ENCODE data around the gene UMPS. TPM values are rescaled to one million over a fixed set of nuclear protein-coding genes. Genes with fewer than 3 reads are reported as not detected.

UMPS gene
- total RNA-seq, 1 donor from 2014 or later, result 23.5 TPM

DNA sequence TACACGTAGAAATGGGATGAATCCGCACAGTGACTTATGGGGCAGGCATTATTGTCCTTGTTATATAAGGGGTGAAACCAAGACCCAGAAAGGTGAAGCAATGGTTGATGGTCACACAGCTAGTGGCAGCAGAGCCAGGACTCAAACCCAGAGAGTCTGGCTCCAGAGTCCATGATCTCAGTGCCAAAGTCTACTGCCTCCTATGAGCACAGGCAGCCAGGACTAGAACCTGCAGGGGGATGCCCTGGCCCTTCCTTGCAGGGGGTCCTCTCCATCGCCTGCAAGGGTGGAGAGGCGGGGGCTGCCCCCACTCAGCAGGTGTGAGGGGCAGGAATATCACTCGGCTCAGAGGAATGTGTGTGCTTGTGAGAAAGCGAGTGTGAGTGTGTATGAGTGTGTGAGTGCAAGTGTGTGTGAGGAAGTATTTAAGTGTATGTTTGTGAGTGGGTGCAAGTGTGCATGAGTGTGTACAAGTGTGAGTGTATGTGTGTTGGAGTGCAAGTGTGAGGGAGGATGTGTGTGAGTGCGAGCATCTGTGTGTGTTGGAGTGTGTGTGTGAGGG is 44.7 kb downstream of the UMPS start:
- peak overlapping the region; percentile 96 for H3K27ac Mint-ChIP-seq (ENCODE audit: unreplicated experiment)
- H3K4me3 Mint-ChIP-seq (ENCODE audit: unreplicated experiment), result peak overlapping the region; percentile 15
- peaks cover 23% of the 10 kb centered on the region for H3K36me3 Mint-ChIP-seq (ENCODE audit: unreplicated experiment)
- H3K4me1 Mint-ChIP-seq (ENCODE audit: unreplicated experiment), result peaks cover 92% of the 10 kb centered on the region
- DNase-seq (ENCODE audit: extremely low spot score, unreplicated experiment), result no peak
- TF ChIP-seq, protein P1, sequence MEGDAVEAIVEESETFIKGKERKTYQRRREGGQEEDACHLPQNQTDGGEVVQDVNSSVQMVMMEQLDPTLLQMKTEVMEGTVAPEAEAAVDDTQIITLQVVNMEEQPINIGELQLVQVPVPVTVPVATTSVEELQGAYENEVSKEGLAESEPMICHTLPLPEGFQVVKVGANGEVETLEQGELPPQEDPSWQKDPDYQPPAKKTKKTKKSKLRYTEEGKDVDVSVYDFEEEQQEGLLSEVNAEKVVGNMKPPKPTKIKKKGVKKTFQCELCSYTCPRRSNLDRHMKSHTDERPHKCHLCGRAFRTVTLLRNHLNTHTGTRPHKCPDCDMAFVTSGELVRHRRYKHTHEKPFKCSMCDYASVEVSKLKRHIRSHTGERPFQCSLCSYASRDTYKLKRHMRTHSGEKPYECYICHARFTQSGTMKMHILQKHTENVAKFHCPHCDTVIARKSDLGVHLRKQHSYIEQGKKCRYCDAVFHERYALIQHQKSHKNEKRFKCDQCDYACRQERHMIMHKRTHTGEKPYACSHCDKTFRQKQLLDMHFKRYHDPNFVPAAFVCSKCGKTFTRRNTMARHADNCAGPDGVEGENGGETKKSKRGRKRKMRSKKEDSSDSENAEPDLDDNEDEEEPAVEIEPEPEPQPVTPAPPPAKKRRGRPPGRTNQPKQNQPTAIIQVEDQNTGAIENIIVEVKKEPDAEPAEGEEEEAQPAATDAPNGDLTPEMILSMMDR (IDR thresholded peaks at IDR 0.05), result no peak
- H3K9me3 Mint-ChIP-seq (ENCODE audit: unreplicated experiment), result no peaks in the 10 kb centered on the region
- H3K27me3 Mint-ChIP-seq (ENCODE audit: unreplicated experiment), result no peaks in the 10 kb centered on the region

DNA sequence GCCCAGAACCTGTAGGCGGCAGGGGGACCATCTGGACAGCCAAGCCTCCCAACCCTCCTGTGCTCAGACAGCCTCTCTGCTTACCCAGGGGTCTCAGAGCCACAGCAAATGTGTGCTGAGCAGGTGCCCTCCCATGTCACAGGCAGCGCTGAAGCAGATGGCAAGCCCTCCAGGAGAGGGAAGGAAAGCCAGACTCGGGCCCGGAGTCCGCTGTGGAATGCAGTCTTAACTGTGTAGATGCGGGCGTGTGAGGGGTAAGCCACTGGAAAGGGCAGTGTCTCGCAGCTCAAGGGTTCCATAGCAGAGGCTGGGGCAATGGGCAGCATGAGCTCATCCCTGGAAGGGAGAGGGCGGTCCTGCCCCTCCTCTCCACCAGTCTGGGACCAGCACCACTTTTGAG is 45.6 kb downstream of the UMPS start:
- Mint-ChIP-seq H3K9me3 (ENCODE audit: unreplicated experiment) (no peaks in the 10 kb centered on the region), H3K36me3 (ENCODE audit: unreplicated experiment) (peaks cover 21% of the 10 kb centered on the region), H3K27ac (ENCODE audit: unreplicated experiment) (peak overlapping the region; percentile 96), H3K4me3 (ENCODE audit: unreplicated experiment) (no peak overlapping the region), H3K27me3 (ENCODE audit: unreplicated experiment) (no peaks in the 10 kb centered on the region), H3K4me1 (ENCODE audit: unreplicated experiment) (peaks cover 92% of the 10 kb centered on the region)
- TF ChIP-seq, protein P1 (IDR thresholded peaks at IDR 0.05), result no peak
- no peak for DNase-seq (ENCODE audit: extremely low spot score, unreplicated experiment)

DNA sequence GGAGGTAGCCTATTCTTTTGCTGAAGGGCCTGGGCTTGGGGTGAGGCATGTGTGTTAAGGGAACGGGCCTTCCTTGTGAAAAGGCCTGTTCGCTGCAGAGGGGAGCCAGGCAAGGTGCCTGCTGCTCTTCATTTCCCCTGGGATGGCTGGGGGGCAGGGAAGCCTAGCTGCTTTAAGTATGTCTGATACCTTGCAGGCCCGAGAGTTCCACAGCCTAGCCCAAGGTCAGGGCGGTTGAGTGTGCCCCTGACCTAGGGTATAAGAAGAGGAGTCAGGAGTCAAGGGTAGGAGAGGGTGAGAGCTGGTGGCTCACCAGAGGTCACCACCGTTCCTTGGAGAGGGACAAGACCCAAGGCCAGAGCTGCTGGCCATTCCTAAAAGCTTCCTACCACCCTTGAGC is 46.6 kb downstream of the UMPS start:
- TF ChIP-seq, protein P1 (IDR thresholded peaks at IDR 0.05), result no peak
- Mint-ChIP-seq H3K4me3 (ENCODE audit: unreplicated experiment) (no peak overlapping the region), H3K27me3 (ENCODE audit: unreplicated experiment) (no peaks in the 10 kb centered on the region), H3K9me3 (ENCODE audit: unreplicated experiment) (no peaks in the 10 kb centered on the region), H3K27ac (ENCODE audit: unreplicated experiment) (peak overlapping the region; percentile 36), H3K4me1 (ENCODE audit: unreplicated experiment) (peaks cover 92% of the 10 kb centered on the region), H3K36me3 (ENCODE audit: unreplicated experiment) (peaks cover 18% of the 10 kb centered on the region)
- no peak for DNase-seq (ENCODE audit: extremely low spot score, unreplicated experiment)

- Mint-ChIP-seq H3K9me3 (ENCODE audit: unreplicated experiment) (no peaks in the 10 kb centered on the region), H3K4me1 (ENCODE audit: unreplicated experiment) (peaks cover 87% of the 10 kb centered on the region), H3K27me3 (ENCODE audit: unreplicated experiment) (no peaks in the 10 kb centered on the region), H3K36me3 (ENCODE audit: unreplicated experiment) (peaks cover 21% of the 10 kb centered on the region), H3K4me3 (ENCODE audit: unreplicated experiment) (no peak overlapping the region), H3K27ac (ENCODE audit: unreplicated experiment) (peak overlapping the region; percentile 99)
- no peak for DNase-seq (ENCODE audit: extremely low spot score, unreplicated experiment)
- TF ChIP-seq, protein P1 (IDR thresholded peaks at IDR 0.05), result no peak
Observed at GRCh38 chr3:124777762-124778470, 47.7 kb downstream of the UMPS start.

DNA sequence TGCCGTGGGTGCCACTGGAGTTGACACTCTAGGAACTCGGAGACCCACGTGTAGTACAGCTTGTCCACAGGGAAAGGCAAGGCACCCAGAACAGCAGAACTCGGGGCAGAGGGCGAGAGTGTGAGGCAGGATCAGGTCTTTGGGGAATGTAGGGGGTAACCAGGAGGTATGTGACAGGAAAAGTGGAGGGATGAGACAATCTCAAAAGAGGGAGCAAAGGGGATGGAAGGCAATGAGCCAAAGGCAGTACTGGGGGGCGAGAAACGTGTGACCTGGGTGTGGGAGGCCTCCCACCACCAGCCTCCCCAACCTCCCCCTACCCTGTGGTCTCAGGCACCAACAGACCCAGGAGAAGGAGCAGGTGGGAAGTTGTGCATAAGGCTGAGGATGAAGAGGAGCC is 48.9 kb downstream of the UMPS start:
- no peak for DNase-seq (ENCODE audit: extremely low spot score, unreplicated experiment)
- Mint-ChIP-seq H3K9me3 (ENCODE audit: unreplicated experiment) (no peaks in the 10 kb centered on the region), H3K4me1 (ENCODE audit: unreplicated experiment) (peaks cover 85% of the 10 kb centered on the region), H3K27ac (ENCODE audit: unreplicated experiment) (peak overlapping the region; percentile 99), H3K36me3 (ENCODE audit: unreplicated experiment) (peaks cover 20% of the 10 kb centered on the region), H3K4me3 (ENCODE audit: unreplicated experiment) (no peak overlapping the region), H3K27me3 (ENCODE audit: unreplicated experiment) (no peaks in the 10 kb centered on the region)
- TF ChIP-seq, protein P1 (IDR thresholded peaks at IDR 0.05), result no peak

Measured in osteocyte (in vitro differentiated cells).